ENCODE results near the gene MRPS10.
A peak's percentile ranks its signal among the peaks of the same experiment; 100 is the strongest.
"Not testable (repeated sequence)": the region's sequence is repeated elsewhere in the genome, so short reads cannot be mapped to it uniquely, and the experiment has no call there.

The MRPS10 gene

GRCh38 chr6:42237857-42238256 lies 20.2 kb upstream of the MRPS10 start:
- DNase-seq (ENCODE audit: low read depth): no peak

GRCh38 chr6:42236682-42237473 lies 19.2 kb upstream of the MRPS10 start:
- DNase-seq (ENCODE audit: low read depth): no peak

- no peak for DNase-seq (ENCODE audit: low read depth)
Measured at GRCh38 chr6:42236030-42236429, 18.4 kb upstream of the MRPS10 start.

GRCh38 chr6:42232035-42232434 lies 14.4 kb upstream of the MRPS10 start:
- no peak for DNase-seq (ENCODE audit: low read depth)

DNA sequence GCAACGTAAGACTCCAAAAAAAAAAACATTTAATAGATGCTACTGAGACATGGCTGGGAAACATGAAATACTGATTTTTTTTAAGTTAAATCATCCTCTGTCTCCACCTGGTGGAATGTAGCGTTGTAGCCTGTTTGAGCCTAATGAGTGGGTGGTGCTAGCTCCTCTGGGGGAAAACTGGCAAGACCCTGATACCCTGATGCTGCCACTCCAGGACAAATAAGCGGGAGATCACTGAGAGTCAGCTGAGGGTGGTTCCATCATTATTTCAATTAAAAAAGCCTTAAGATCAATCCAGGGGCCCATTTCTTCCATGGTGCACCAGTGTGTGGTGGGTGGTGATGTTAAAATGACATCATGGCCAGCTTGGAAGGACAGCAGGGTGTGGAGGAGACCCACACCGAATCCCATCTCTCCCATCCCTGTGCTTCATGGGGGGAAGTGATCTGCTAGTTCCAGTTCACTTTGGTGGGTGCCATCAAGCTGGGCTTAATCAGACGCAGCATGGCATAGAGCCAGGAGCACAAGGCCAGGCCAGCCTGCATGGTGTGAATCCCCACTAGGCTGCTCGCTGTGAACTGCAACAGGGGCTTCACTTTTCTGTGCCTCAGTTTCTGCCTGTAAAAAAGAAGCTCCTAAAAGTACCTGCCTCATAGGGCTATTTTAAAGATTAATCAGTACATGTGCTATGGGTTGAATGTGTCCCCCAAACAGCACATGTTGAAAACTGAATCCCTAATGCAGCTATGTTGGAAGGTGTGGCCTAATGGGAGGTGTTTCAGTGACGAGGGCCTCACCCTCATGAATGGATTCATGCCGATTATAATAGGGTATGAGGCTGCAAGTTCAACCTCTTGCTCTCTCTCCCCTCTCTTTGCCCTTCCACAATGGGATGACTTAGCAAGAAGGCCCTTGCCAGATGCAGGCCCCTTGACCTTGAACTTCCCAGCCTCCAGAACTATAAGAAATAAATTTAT lies 13.0 kb upstream of the MRPS10 start:
- no peak for DNase-seq (ENCODE audit: low read depth)

DNA sequence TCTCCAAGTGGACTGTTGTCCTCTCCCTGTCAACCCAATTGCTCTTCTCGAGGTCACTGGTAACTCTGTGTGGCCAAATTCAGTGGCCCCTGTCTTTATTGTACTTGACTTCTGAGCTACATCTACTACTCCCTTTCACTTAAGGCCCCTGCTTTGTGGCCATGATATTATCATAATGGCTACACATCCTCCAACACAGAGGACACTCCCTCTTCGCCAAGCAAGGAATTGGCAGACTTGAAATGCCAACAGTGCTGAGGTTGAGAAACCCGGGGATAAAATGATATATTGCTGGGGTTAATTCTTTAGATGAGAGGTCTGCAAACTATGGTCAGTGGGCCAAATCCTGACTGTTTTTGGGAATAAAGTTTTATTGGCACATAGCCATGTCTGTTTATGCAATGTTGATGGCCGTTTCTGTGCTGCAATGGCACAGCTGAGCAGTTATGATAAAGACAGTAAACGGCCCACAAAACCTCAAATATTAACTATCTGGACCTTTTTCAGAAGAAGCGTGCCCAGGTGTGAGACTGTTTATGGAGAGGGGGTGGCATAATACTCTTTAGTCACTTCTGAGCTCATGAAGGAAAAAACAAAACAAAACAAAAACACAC lies 12.0 kb upstream of the MRPS10 start:
- no peak for DNase-seq (ENCODE audit: low read depth)

DNA sequence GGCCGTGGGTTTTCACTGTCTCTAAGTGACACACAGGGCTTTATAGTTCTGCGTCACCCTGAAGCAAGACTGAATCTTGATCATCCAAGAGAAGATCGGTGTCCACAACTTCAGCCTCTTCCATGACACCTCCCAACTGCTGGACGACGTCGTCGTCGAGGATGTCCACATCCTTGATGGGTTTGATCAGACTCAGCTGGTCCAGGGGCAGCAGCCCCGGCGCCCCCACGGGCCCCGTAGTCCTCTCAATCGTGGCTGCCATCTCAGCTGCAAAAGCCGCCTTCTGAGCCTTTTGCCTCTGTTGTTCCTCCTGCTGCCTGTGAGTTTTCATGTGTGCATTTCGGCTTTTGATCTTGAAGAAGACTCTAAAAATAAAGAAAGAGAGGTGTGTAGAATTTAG lies 10.6 kb upstream of the MRPS10 start:
- DNase-seq (ENCODE audit: low read depth): no peak

DNA sequence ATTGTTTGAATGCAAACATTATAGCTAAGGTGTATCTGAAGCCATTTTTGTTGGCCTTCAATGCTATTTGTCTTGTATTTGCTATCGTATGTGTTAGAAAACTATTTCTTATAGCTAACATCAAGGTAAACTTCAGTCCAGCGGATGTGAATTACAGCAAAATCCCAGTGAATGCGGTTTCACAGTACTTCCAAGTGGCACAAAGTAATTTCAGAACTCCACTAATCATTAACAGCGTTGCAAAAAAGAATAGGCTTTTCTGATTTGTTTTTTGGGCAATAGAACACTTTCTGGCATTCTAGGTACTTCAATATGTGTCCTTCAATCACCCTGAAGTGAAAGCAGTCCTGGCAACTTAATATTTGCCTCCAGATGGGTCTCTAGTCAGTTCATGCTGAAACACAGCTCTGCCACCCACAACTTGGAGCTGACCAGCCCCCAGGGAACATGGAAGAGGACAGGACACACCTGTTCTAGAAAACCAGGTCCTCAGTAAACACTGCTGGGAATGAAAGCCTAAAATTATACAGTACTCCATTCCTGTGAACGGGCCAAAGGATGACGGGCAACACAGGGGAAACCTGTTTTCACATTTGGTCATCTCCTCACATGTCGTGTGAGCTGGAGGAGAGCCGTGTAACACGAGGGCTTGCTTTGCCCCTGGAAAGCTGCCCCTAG lies 9.7 kb upstream of the MRPS10 start:
- DNase-seq (ENCODE audit: low read depth): no peak

- DNase-seq (ENCODE audit: low read depth): peak; percentile 33
Measured at GRCh38 chr6:42226645-42227143, 9.0 kb upstream of the MRPS10 start.

GRCh38 chr6:42226161-42226611 lies 8.5 kb upstream of the MRPS10 start:
- no peak for DNase-seq (ENCODE audit: low read depth)

- DNase-seq (ENCODE audit: low read depth): no peak
Measured at GRCh38 chr6:42225419-42225818, 7.8 kb upstream of the MRPS10 start.

- DNase-seq (ENCODE audit: low read depth): no peak
Measured at GRCh38 chr6:42225029-42225339, 7.3 kb upstream of the MRPS10 start.

DNA sequence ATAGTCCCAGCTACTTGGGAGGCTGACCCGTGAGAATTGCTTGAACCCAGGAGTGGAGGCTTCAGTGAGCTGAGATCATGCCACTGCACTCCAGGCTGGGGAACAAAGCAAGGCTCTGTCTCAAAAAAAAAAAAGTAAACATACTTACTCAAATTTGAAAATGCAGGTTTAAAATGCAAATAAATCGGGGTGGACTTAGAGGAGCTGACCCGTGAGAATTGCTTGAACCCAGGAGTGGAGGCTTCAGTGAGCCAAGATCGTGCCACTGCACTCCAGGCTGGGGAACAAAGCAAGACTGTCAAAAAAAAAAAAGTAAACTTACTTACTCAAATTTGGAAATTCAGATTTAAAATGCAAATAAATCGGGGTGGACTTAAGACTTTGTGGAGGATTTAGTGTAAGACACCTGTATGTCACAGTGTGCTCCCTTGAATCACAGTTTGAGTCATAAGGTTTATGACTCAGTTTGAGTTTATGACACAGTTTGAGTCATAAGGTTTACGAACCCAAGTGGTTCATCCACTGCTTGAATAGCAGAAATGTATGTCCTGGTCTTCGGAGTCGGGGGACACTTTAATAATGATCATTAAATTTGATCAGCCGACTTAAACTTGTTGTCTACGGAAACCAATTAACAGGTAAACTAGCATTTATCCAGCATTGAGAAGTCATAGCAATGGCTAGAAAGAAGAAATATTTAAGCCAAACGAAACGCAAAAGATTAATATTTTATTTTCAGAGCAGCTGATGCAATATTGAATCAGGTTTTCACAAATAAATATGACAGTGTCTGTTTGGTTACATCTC lies 6.8 kb upstream of the MRPS10 start:
- DNase-seq (ENCODE audit: low read depth): peak; percentile 91

DNA sequence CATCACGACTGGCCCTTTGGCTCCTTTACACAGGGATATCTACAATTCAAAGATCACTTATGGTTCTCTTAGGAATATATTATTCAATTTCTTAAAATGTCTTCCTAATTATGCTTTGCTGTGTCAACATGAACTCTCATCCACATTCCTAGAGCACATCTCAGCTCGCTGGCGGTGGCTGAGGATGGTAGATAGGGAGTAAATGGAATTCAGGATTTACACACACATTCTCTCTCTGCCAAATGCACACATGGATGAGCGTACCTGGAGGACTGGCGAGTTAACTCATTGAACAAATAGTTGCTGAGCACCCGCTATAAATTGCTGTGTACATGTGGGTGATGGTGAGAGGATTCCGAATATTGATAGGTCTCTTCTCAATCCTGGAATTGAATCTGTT lies 4.8 kb upstream of the MRPS10 start:
- DNase-seq (ENCODE audit: low read depth): no peak

GRCh38 chr6:42221546-42221945 lies 3.9 kb upstream of the MRPS10 start:
- DNase-seq (ENCODE audit: low read depth): no peak

- DNase-seq (ENCODE audit: low read depth): no peak
Measured at GRCh38 chr6:42220807-42221206, 3.1 kb upstream of the MRPS10 start.

- DNase-seq (ENCODE audit: low read depth): no peak
Measured at GRCh38 chr6:42217157-42217518, 523 bp downstream of the MRPS10 start.

- not testable (repeated sequence) for DNase-seq (ENCODE audit: low read depth)
Measured at GRCh38 chr6:42216495-42216894, 1.2 kb downstream of the MRPS10 start.

DNA sequence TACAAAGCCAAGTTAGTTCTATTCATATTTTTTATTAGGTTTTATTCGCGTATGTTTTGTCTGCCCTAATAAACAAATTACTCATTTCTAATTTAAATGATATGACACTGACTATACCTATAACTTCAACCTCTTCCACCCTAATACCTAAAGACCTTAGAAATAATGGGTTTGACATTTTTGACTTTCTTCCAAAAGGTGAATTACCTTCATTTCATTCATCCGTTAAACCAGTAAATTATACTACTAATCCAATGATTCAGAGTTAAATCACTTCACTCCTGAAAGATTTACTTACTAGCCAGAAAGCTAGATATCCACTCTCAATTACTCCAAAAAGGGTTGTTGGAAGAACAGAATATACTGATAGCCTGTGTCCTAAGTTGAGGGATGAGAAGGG lies 5.2 kb downstream of the MRPS10 start:
- no peak for DNase-seq (ENCODE audit: low read depth)

- no peak for DNase-seq (ENCODE audit: low read depth)
Measured at GRCh38 chr6:42211726-42212125, 5.9 kb downstream of the MRPS10 start.

DNA sequence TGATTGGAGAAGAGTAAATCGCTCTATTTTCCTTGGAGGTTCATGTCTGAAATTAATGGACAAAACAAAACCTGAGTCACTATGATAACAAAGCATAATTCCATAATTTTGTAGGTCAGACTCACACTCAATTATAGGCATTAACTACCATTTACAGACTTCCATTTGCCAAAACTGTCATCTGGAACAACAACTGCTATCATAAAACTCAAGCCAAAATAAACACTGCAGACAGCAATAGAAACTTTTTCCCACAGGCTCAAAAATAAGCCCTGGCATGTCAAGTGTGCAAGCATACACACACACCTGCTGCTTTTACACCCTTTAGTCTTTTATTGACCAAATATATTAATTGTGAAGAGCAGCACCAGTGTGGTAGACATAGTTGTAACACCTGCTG lies 7.1 kb downstream of the MRPS10 start:
- no peak for DNase-seq (ENCODE audit: low read depth)

Measured in HS-5 (cell line).